ENCODE data around the gene MAP3K14.
"Not testable (repeated sequence)": the region's sequence is repeated elsewhere in the genome, so short reads cannot be mapped to it uniquely, and the experiment has no call there.

Gene MAP3K14

GRCh38 chr17:45314741-45315647 lies 1.8 kb downstream of the MAP3K14 start:
- no peak for DNase-seq

- DNase-seq: no peak
Measured at GRCh38 chr17:45313996-45314740, 2.7 kb downstream of the MAP3K14 start.

GRCh38 chr17:45313421-45313771 lies 3.4 kb downstream of the MAP3K14 start:
- no peak for DNase-seq

- DNase-seq: no peak
Measured at GRCh38 chr17:45312477-45313420, 4.1 kb downstream of the MAP3K14 start.

- DNase-seq: no peak
Measured at GRCh38 chr17:45311760-45312476, 4.9 kb downstream of the MAP3K14 start.

- no peak for DNase-seq
Measured at GRCh38 chr17:45311401-45311759, 5.4 kb downstream of the MAP3K14 start.

GRCh38 chr17:45310380-45311324 lies 6.2 kb downstream of the MAP3K14 start:
- DNase-seq: no peak

GRCh38 chr17:45309400-45309799 lies 7.4 kb downstream of the MAP3K14 start:
- no peak for DNase-seq

- no peak for DNase-seq
Measured at GRCh38 chr17:45308840-45309239, 8.0 kb downstream of the MAP3K14 start.

- DNase-seq: no peak
Measured at GRCh38 chr17:45308016-45308365, 8.8 kb downstream of the MAP3K14 start.

GRCh38 chr17:45307290-45308015 lies 9.4 kb downstream of the MAP3K14 start:
- DNase-seq: no peak

GRCh38 chr17:45306623-45307022 lies 10.2 kb downstream of the MAP3K14 start:
- no peak for DNase-seq

- no peak for DNase-seq
Measured at GRCh38 chr17:45306094-45306493, 10.7 kb downstream of the MAP3K14 start.

GRCh38 chr17:45305530-45306087 lies 11.2 kb downstream of the MAP3K14 start:
- no peak for DNase-seq

GRCh38 chr17:45302649-45303173 lies 14.1 kb downstream of the MAP3K14 start:
- DNase-seq: no peak

GRCh38 chr17:45302220-45302619 lies 14.6 kb downstream of the MAP3K14 start:
- DNase-seq: not testable (repeated sequence)

- no peak for DNase-seq
Measured at GRCh38 chr17:45301674-45302073, 15.1 kb downstream of the MAP3K14 start.

GRCh38 chr17:45300060-45300751 lies 16.6 kb downstream of the MAP3K14 start:
- no peak for DNase-seq

- DNase-seq: no peak
Measured at GRCh38 chr17:45299361-45299760, 17.5 kb downstream of the MAP3K14 start.

All from NCI-H2081 treated with DMSO at 0.1 percent for 48 hours (cell line).